GM18868 (cell line): ENCODE data around the gene ZNF77.
"Not testable (repeated sequence)": the region's sequence is repeated elsewhere in the genome, so short reads cannot be mapped to it uniquely, and the experiment has no call there.

Source experiments
- ATAC-seq: cut with Tn5 transposase; IDR thresholded peaks from one replicate; pipeline ENCODE4 v1.9.1; 2021; ENCODE audit warnings: mild to moderate bottlenecking, moderate library complexity; ENCODE audit not compliant: unreplicated experiment

Gene ZNF77

DNA sequence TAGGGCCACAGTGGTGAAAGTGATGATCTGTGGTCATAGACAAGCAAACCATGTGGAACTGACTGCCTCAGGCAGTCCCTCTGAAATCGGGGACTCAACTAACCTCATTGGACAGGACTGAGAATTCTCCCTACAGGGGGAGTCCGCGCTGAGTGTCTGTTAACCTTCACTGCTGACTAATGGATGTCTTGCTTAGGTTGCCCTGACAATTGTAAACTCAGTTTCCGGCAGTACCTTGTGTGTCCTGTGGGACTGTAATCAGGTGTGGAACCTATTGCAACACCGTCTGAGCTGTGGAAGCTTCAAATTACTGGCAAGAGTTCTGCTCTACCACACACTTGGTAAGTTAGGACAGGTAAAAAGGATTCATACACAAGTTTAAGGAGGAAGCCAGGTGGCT is 21.8 kb downstream of the ZNF77 start:
- ATAC-seq: no peak

GRCh38 chr19:2917275-2918184 is 27.2 kb downstream of the ZNF77 start:
- no peak for ATAC-seq

DNA sequence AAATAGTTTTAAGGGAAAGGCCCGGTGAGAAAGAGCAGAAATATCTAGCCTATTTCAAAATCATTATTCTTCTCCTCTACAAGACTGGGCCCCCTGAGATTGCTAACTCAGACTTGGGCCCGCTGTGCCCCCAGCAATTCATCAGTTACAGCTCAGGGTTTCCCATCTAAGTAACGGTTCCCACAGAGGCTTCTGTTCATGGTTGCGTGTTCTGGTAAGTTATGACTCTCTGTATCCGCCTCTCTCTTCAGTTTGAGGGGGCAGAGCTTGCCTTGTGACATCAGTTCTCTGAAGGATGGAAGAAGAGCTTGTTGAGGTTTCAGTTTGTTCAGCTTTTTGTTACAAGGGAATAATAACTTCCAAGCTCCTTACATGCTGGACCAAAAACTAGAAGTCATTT is 32.5 kb downstream of the ZNF77 start:
- ATAC-seq: no peak

DNA sequence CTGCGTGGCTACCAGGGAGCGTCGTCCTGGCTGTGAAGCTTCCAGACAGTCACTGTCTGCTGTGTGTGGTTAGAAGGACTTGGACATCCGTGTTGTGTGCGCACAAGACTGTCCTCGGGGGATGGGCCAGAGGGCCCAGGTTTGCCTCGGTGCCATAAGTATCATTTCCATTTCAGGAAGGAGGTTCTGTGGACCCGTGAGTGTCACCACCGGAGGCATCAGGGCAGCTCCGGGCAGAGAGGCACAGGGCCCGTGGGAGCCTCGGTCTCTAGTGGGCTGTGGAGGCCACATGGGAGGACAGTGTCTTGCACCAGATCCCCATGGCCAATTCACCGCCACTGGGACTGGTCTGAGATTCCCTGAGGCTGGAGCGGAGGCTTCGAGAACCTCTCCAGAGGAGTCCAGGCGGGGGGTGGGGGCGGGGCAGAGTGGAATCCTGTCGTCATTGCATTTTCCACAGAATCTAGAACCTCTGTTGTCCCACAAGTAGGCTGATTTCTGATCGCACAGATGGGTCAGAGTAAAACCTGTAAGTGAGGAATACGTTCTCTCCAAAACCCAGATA is 38.1 kb downstream of the ZNF77 start:
- ATAC-seq: no peak

GRCh38 chr19:2905918-2906519 is 38.8 kb downstream of the ZNF77 start:
- no peak for ATAC-seq

- ATAC-seq: not testable (repeated sequence)
Measured at GRCh38 chr19:2903326-2903725, 41.4 kb downstream of the ZNF77 start.

DNA sequence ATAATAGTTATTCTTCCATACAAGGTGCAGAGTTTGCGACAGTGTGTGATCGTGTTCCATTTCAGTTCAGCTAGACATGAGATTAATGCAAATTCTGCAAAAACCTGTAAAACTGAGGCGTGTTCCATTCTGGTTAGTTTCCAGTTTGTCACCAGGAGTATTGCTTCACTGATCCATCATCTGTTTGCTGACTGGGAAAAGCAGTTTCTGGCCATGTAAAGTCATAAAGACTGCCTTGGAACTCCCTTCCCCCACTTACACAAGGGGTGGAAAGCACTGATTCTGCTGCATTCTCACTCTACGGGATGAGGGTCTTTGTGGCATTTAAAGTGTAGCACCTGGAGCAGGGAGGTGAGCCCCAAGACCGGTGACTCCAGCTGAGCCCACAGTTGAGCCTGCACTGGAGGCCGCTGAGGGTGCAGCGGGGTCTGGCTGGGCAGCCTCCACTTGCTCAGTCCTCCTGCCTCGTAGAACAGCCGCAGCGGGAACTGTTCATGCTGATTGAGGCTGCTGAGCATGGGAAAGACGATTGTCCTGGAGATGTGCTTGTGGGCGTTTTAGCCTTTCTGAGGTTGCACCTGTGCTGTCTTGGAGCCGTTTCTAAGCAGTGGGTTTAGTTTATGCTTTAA is 42.1 kb downstream of the ZNF77 start:
- no peak for ATAC-seq

DNA sequence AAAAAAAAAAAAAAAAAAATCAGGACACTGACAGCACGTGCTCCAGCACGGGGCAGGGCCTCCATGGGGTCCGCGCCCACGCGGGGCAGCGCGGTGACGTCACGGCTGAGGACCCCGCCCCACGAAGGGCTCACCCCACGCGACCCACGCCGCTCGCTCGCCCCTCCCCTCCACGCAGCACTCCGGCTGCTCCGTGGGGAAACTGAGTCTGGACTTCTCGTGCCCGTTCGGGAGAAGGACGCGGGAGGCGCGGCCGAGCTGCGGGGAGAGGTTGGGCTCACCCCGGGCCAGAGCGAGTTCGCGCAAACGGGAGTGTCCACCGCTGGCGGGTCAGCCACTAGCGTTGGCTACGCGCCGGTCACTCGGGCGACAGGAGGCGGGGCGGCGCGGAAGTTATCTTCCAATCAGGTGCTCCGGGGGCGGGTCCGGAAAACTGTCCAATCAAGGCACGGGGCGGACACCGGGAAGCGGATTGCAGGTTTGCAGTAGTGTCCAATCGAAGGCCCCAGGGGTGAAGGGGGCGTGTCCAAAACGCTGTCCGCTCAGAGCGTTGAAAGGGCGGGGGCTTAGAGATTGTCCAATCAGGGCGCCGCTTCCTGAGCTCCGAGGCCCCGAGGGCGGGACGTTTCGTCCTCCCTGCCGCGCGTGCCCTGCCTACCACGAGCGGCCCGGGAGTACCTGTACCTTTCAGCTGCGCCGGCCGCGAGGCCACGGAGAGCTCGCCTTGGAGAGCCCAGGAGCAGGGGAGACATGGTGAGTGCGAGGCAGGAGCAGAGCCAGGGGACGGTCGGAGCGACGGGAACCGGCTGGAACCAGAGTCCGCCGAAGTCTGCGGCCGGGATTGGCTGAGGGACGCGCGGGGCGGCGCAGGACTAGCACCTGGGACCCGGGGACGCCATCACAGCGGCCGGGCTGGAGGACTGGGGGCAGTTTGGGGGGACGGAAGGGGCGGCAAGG is 44.2 kb downstream of the ZNF77 start, which contains the start of gene ZNF57:
Gene ZNF57, plus strand, starts transcription at position 633 of the 957 bp plus-strand sequence. Its CDS starts 118 bp downstream, at position 751.
- ATAC-seq: peak; percentile 87

GRCh38 chr19:2896694-2897093 is 48.1 kb downstream of the ZNF77 start:
- no peak for ATAC-seq

- ATAC-seq: not testable (repeated sequence)
Measured at GRCh38 chr19:2890531-2890930, 54.2 kb downstream of the ZNF77 start.

DNA sequence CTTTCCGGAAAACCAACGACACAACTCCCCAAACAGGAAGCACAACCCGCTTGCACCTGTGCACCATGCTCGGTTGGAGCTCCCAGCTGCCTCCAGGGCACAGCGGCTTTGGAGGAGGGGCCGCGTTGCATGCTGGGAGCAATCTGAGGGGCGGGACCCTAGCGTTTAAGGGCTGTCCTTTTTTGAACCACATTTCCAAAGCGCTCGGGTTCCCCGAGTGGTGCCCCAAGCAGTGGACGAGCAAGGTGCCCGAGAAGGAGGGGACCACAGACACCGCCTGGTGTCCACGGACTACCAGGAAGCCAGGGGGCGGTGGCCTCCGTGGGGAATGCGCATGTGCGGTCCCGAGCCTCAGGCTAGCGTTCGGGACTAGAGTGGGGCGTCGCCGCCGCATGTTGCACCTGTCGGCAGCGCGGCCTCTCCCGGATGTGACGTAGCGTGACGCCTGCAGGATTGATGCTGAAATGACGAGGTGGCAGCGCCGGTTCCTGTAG is 56.0 kb downstream of the ZNF77 start:
- ATAC-seq: no peak

DNA sequence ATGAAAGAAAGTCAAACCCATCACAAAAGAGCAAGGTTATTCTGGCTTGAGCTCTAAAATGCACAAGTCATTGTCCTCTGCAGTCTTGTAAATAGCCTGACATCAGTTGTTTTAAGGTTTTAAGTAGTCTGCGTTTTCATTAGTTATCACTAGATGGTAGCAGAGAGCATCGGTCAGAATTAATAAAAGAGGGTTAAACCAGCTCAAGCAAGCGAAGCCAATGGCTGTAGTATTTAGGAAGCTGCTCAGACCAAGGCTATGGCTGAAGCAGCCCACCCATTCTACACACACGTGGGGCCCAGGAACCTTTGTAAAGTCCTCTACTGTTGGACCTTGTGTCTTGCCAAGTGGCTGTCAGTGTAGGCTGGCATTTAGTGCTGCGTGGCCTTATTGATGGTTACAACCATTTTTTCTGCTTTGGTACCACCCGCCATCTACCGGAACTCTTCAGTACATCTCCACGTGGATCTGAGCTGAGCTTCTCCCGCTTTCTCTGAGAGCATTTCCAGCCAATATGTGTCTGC is 57.3 kb downstream of the ZNF77 start:
- no peak for ATAC-seq

GRCh38 chr19:2885736-2886135 is 59.0 kb downstream of the ZNF77 start:
- ATAC-seq: no peak

- ATAC-seq: no peak
Measured at GRCh38 chr19:2883686-2884439, 60.9 kb downstream of the ZNF77 start.
